Adrenal gland (tissue), 12 donors: ENCODE measurements around the gene TBC1D22A. TPM values are rescaled to one million over a fixed set of nuclear protein-coding genes. Genes with fewer than 3 reads are reported as not detected.

ENCODE experiments used
- DNase-seq, 7 donors: peaks; one replicate each; pipeline ENCODE4 v3.0.0-alpha.2; 2019 to 2020
- H3K27ac ChIP-seq, 5 donors: fragments of 200-600 bp; sonication (generic) in 4 of 5; 1 replicate in 3 of 5; 2 replicates in 2 of 5; pipeline versions ENCODE4 v1.5.1 to v1.8.0; 2016 to 2020; ENCODE audit warnings: mild to moderate bottlenecking in 1 of 5
- H3K27me3 ChIP-seq: fragments of 200-600 bp; 2 replicates; pipeline ENCODE4 v1.8.0; 2021
- H3K36me3 ChIP-seq, 2 donors: fragments of 200-600 bp; replicated peaks in 1 of 2; 1 replicate in 1 of 2; 2 replicates in 1 of 2; pipeline versions ENCODE4 v1.5.1 to v1.8.0; 2018 to 2022
- H3K4me1 ChIP-seq, 2 donors: fragments of 200-600 bp; replicated peaks in 1 of 2; 1 replicate in 1 of 2; 2 replicates in 1 of 2; pipeline versions ENCODE4 v1.5.1 to v1.8.0; 2018 to 2021
- H3K4me3 ChIP-seq, 4 donors: fragments of 200-600 bp; sonication (generic) in 3 of 4; one replicate each; pipeline ENCODE4 v1.5.1; 2016 to 2018
- H3K9me3 ChIP-seq, 3 donors: fragments of 200-600 bp; sonication (generic) in 1 of 3; replicated peaks in 1 of 3; 1 replicate in 2 of 3; 2 replicates in 1 of 3; pipeline versions ENCODE4 v1.5.1 to v1.8.0; 2016 to 2021
- POLR2A ChIP-seq, 2 donors: fragments of 450-650 bp; IDR thresholded peaks; one replicate each; pipeline ENCODE4 v1.6.1; 2017; ENCODE audit warnings: antibody characterized with exemption in 2 of 2, mild to moderate bottlenecking in 2 of 2, moderate library complexity in 1 of 2
- WGBS, 4 donors: extraction: QIAGEN DNeasy Blood & Tissue Kit in 2 of 4; methylation state at CpG; one replicate each; pipeline versions ENCODE4 v1.1.5 to v1.1.7; 2013 to 2017; 5-methylcytosine and 5-hydroxymethylcytosine counted together
- intact Hi-C, 2 donors: fragments of 100-400 bp; cut with DNase I; formaldehyde crosslinking; loops; one replicate each; pipeline versions ENCODE4 v1.14.1 to v1.15.0; 2022 to 2023
- polyA plus RNA-seq, 3 donors: library from polyadenylated mRNA; stranded (reverse); fragments of 200-250 nt in 2 of 3; fragments of 350-450 nt in 1 of 3; fragmentation: Illumina TruSeq in 1 of 3; extraction: RNeasy Lipid Tissue Mini Kit (QIAGEN cat#74804) in 1 of 3; gene quantifications; one replicate each; pipeline ENCODE4 v1.2.3, GENCODE V29; 2013 to 2014
- total RNA-seq, 9 donors: library from RNA; depleted of rRNA in 4 of 9; stranded (reverse); fragments of >200 nt in 4 of 9; fragments of 120-200 nt in 1 of 9; fragmentation: NEBNext Ultra II Directional in 1 of 9; extraction: Animal tissue kit (Norgen Biotek cat#: 25700) in 1 of 9; gene quantifications; one replicate each; pipeline versions ENCODE4 v1.1.0 to v1.2.4, GENCODE V29; 2013 to 2023
- TF ChIP-seq, protein P1 (sequence below), 6 experiments: fragments of 450-650 bp in 4 of 6; fragments of 200-600 bp in 2 of 6; sonication (generic) in 1 of 6; IDR thresholded peaks; 1 replicate in 5 of 6; 2 replicates in 1 of 6; pipeline versions ENCODE4 v1.5.1 to v1.8.0; 2016 to 2021; ENCODE audit warnings: antibody characterized with exemption in 6 of 6, mild to moderate bottlenecking in 2 of 6, moderate library complexity in 1 of 6
- donor health status: healthy with polysubstance abuse.
- donor health status: Bipolar disorder and iron deficiency.
- donor health status: DM: yes; HTN: yes; CAD: no.
- donor health status: DM: no; HTN: no; CAD: no.
- donor health status: DM: no; HTN: no; CAD: no.
- donor health status: DM: yes; HTN: yes; CAD: no.

TBC1D22A gene
- total and polyA plus RNA-seq, 12 donors: 11.5 to 44.2 (median 28.1) TPM

DNA sequence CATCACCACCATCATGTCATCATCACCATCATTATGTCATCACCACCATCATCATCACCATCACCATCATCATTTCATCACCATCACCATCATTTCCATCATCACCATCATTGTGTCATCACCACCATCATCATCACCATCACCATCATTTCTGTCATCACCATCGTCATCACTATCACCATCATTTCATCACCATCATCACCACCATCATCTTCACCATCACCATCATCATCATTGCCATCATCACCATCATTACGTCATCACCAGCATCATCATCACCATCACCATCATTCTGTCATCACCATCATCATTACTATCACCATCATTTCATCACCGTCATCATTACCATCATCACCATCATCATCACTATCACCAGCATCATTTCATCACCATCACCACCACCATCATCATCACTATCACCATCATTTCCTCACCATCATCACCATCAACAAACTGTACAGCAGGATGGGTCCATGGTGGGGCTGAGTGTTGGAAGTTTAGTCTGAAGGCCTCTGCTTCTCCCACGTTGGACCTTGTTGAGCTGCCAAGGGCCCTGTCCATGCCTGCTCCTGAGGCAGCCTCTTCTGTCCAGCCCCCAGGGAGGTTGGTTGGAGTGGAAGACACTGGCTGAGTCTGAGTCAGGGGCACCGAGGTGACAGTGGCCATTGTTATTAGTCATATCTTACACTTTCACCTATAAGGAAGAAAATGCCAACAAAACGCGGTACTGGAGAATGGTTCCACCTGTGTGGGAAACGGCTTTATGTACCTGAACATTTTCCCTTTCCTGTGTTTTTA is 247.1 kb downstream of the TBC1D22A start:
- H3K27me3 ChIP-seq: no peaks in the 10 kb centered on the region
- 95 to 96% (median 95%) methylated on average over 8 of the region's 8 CpGs for WGBS, 4 donors
- no peak overlapping the region for H3K27ac ChIP-seq
- peak in 1 of 7 donors; percentile 28 for DNase-seq
- no peak for TF ChIP-seq POLR2A (IDR thresholded peaks at IDR 0.05)
- TF ChIP-seq, protein P1, sequence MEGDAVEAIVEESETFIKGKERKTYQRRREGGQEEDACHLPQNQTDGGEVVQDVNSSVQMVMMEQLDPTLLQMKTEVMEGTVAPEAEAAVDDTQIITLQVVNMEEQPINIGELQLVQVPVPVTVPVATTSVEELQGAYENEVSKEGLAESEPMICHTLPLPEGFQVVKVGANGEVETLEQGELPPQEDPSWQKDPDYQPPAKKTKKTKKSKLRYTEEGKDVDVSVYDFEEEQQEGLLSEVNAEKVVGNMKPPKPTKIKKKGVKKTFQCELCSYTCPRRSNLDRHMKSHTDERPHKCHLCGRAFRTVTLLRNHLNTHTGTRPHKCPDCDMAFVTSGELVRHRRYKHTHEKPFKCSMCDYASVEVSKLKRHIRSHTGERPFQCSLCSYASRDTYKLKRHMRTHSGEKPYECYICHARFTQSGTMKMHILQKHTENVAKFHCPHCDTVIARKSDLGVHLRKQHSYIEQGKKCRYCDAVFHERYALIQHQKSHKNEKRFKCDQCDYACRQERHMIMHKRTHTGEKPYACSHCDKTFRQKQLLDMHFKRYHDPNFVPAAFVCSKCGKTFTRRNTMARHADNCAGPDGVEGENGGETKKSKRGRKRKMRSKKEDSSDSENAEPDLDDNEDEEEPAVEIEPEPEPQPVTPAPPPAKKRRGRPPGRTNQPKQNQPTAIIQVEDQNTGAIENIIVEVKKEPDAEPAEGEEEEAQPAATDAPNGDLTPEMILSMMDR (IDR thresholded peaks at IDR 0.05): no peak
- H3K9me3 ChIP-seq: no peaks in the 10 kb centered on the region
- no peak overlapping the region for H3K4me3 ChIP-seq
- no peaks in the 10 kb centered on the region for H3K36me3 ChIP-seq
- intact Hi-C loops: no loop called here
- no peaks in the 10 kb centered on the region for H3K4me1 ChIP-seq

GRCh38 chr22:47010211-47010610 is 247.8 kb downstream of the TBC1D22A start:
- H3K4me3 ChIP-seq: no peak overlapping the region
- no peaks in the 10 kb centered on the region for H3K27me3 ChIP-seq
- peak in 1 of 7 donors; percentile 52 for DNase-seq
- no peaks in the 10 kb centered on the region for H3K36me3 ChIP-seq
- no peaks in the 10 kb centered on the region for H3K4me1 ChIP-seq
- no peaks in the 10 kb centered on the region for H3K9me3 ChIP-seq
- no peak for TF ChIP-seq POLR2A (IDR thresholded peaks at IDR 0.05)
- TF ChIP-seq, protein P1 (IDR thresholded peaks at IDR 0.05): no peak
- WGBS, 4 donors: 89 to 94% (median 92%) methylated on average over 10 of the region's 10 CpGs
- intact Hi-C loops: no loop called here
- no peak overlapping the region for H3K27ac ChIP-seq

DNA sequence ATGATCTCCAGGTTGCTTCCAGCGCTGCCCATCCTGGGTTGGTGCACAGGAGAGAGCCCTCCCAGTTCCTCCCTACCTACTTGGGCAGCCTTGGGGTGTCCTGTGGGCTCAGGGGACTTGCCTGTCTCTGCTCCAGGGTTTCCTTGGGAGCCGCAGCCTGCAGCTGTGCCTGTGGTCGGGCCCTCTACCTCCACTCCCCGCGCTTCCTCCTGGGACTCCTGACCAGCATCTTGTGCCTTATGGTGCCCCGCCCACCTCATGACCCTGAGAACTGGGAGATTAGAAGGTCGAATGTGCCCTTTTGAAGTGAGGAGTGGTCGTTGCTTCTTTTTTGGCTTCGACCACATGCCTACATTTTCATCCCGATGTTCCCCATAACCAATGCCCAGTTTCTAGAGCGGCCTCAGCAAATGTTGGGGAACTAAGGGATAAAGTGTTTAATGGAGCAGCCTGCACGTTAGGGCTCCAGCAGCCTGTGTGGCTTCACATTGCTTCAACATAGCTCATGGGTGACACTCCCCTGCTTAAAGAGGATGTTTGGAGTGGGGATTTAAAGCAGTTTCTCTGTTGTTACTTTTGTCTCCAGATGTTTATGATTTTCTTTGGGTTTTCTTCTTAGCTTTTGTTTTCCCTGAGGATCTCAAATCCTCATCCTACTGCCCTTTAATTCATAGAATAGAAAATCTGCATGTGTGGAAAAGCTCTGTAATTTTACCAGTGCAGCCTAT is 248.8 kb downstream of the TBC1D22A start:
- no peaks in the 10 kb centered on the region for H3K9me3 ChIP-seq
- no peaks in the 10 kb centered on the region for H3K4me1 ChIP-seq
- 79 to 87% (median 86%) methylated on average over 10 to 12 of the region's 12 CpGs for WGBS, 4 donors
- H3K27me3 ChIP-seq: no peaks in the 10 kb centered on the region
- no peak for DNase-seq
- H3K4me3 ChIP-seq: no peak overlapping the region
- intact Hi-C loops: no loop called here
- no peak overlapping the region for H3K27ac ChIP-seq
- TF ChIP-seq, protein P1 (IDR thresholded peaks at IDR 0.05): no peak
- no peak for TF ChIP-seq POLR2A (IDR thresholded peaks at IDR 0.05)
- no peaks in the 10 kb centered on the region for H3K36me3 ChIP-seq

GRCh38 chr22:47011859-47012258 is 249.4 kb downstream of the TBC1D22A start:
- Histone ChIP-seq H3K9me3 (no peaks in the 10 kb centered on the region), H3K4me3 (no peak overlapping the region), H3K27ac (no peak overlapping the region), H3K4me1 (no peaks in the 10 kb centered on the region), H3K27me3 (no peaks in the 10 kb centered on the region), H3K36me3 (no peaks in the 10 kb centered on the region)
- TF ChIP-seq, protein P1 (IDR thresholded peaks at IDR 0.05): no peak
- TF ChIP-seq POLR2A (IDR thresholded peaks at IDR 0.05): no peak
- intact Hi-C loops: no loop called here
- no peak for DNase-seq
- 92 to 94% (median 93%) methylated on average over 8 of the region's 8 CpGs for WGBS, 4 donors
